HCT116 (cell line): ENCODE measurements around the gene ADGRD1. TPM values are rescaled to one million over a fixed set of nuclear protein-coding genes. Genes with fewer than 3 reads are reported as not detected.
"Not testable (repeated sequence)": the region's sequence is repeated elsewhere in the genome, so short reads cannot be mapped to it uniquely, and the experiment has no call there.

Experiments
- ATAC-seq: fragments of 200-7000 bp; cut with Tn5 transposase; 2 replicates; pipeline ENCODE4 v1.9.1; 2020; ENCODE audit warnings: mild to moderate bottlenecking, moderate library complexity
- BruUV-seq: library from RNA; stranded (reverse); fragments of 400-500 nt; replicated peaks from 2 replicates; lab custom pipeline; 2021; lab: Mats Ljungman, UMichigan
- CTCF ChIA-PET: fragments of 300-600 bp; sonication (Branson Sonifier 250); formaldehyde crosslinking; loops from one replicate; lab custom pipeline; 2021; ENCODE audit warnings: antibody characterized with exemption; lab: Charles Lee
- POLR2A ChIA-PET: fragments of 300-600, 350-600 bp; sonication (Branson Sonifier 250); formaldehyde crosslinking; loops from one replicate; lab custom pipeline; 2021; ENCODE audit warnings: antibody characterized with exemption; lab: Charles Lee
- RAD21 ChIA-PET, 2 experiments: fragments of 300-600 bp; sonication (Branson Sonifier 250); formaldehyde crosslinking; loops; one replicate each; lab custom pipeline; 2023; ENCODE audit warnings: low total read pairs in 2 of 2; ENCODE audit not compliant: uncharacterized antibody in 2 of 2, unreplicated experiment in 2 of 2, low non-redundant PET in 1 of 2; lab: Charles Lee
- DNase-seq: peaks from one replicate; pipeline ENCODE4 v3.0.0-alpha.2; 2010; ENCODE audit warnings: low read depth, low spot score
- H2AFZ ChIP-seq: fragments of 200-600 bp; shearing (Covaris generic), sonication (generic); 2 replicates; pipeline ENCODE4 v1.6.1; 2017; ENCODE audit warnings: low read depth, mixed run types, mixed read lengths, antibody characterized with exemption, low read length; ENCODE audit not compliant: poor library complexity, severe bottlenecking
- H3K27ac ChIP-seq: 2 replicates; pipeline ENCODE4 v1.5.1; 2012; ENCODE audit warnings: low read depth, low read length
- H3K27me3 ChIP-seq: fragments of 200-600 bp; sonication (generic); 2 replicates; pipeline ENCODE4 v1.6.1; 2016; ENCODE audit warnings: mixed run types, low read length, mixed read lengths; ENCODE audit not compliant: insufficient read depth
- H3K36me3 ChIP-seq, 2 experiments: fragments of 200-500 bp in 1 of 2; fragments of 200-600 bp in 1 of 2; sonication (Bioruptor generic) in 1 of 2; sonication (generic) in 1 of 2; 2 replicates each; pipeline versions ENCODE4 v1.5.1 to v1.6.1; 2014 to 2016; ENCODE audit warnings: low read length in 2 of 2, inconsistent platforms in 1 of 2, mixed read lengths in 1 of 2, mixed run types in 1 of 2; ENCODE audit not compliant: insufficient read depth in 2 of 2, control insufficient read depth in 1 of 2
- H3K4me1 ChIP-seq, 2 experiments: fragments of 200-600 bp in 1 of 2; sonication (generic) in 1 of 2; 2 replicates each; pipeline versions ENCODE4 v1.5.1 to v1.6.1; 2012 to 2017; ENCODE audit warnings: low read length in 2 of 2, inconsistent platforms in 1 of 2, mild to moderate bottlenecking in 1 of 2, mixed read lengths in 1 of 2, mixed run types in 1 of 2, moderate library complexity in 1 of 2; ENCODE audit not compliant: insufficient read depth in 2 of 2, control insufficient read depth in 1 of 2
- H3K4me2 ChIP-seq: fragments of 200-600 bp; sonication (generic); 2 replicates; pipeline ENCODE4 v1.6.1; 2017; ENCODE audit warnings: mixed run types, low read length, mixed read lengths
- H3K4me3 ChIP-seq, 2 experiments: fragments of 200-600 bp in 1 of 2; sonication (generic) in 1 of 2; replicated peaks in 1 of 2; 2 replicates each; pipeline ENCODE4 v1.5.1; 2011 to 2016; ENCODE audit warnings: low read length in 2 of 2, control low read depth in 1 of 2, low read depth in 1 of 2, mild to moderate bottlenecking in 1 of 2, mixed read lengths in 1 of 2, mixed run types in 1 of 2
- H3K79me2 ChIP-seq: fragments of 200-600 bp; sonication (generic); 2 replicates; pipeline ENCODE4 v1.6.1; 2017; ENCODE audit warnings: mild to moderate bottlenecking, mixed run types, low read length, moderate library complexity, mixed read lengths; ENCODE audit not compliant: insufficient read depth
- H3K9ac ChIP-seq: fragments of 200-600 bp; sonication (generic); 2 replicates; pipeline ENCODE4 v1.6.1; 2016; ENCODE audit warnings: low read length, mixed read lengths
- H3K9me2 ChIP-seq: fragments of 200-600 bp; sonication (generic), shearing (Covaris generic); 2 replicates; pipeline ENCODE4 v1.6.1; 2017; ENCODE audit warnings: mixed run types, mild to moderate bottlenecking, moderate library complexity; ENCODE audit not compliant: insufficient read depth
- H3K9me3 ChIP-seq, 2 experiments: fragments of 200-500 bp in 1 of 2; fragments of 200-600 bp in 1 of 2; sonication (Bioruptor generic) in 1 of 2; sonication (generic) in 1 of 2; 2 replicates each; pipeline ENCODE4 v1.6.1; 2014 to 2017; ENCODE audit warnings: low read length in 2 of 2, mixed read lengths in 2 of 2, inconsistent platforms in 1 of 2, low read depth in 1 of 2, mild to moderate bottlenecking in 1 of 2, mixed run types in 1 of 2, moderate library complexity in 1 of 2; ENCODE audit not compliant: control insufficient read depth in 1 of 2, insufficient read depth in 1 of 2
- H4K20me1 ChIP-seq: fragments of 200-600 bp; sonication (generic), shearing (Covaris generic); 2 replicates; pipeline ENCODE4 v1.6.1; 2017; ENCODE audit warnings: mixed run types, mild to moderate bottlenecking, moderate library complexity; ENCODE audit not compliant: insufficient read depth
- RAD21 ChIP-seq: IDR thresholded peaks from 2 replicates; pipeline ENCODE4 v1.6.1; 2012; ENCODE audit warnings: low read depth, mild to moderate bottlenecking
- intact Hi-C: fragments of 100-400 bp; cut with micrococcal nuclease; formaldehyde crosslinking; loops from 2 replicates; pipeline ENCODE4 v1.10.0; 2022
- total RNA-seq: library from RNA; stranded (reverse); gene quantifications from one replicate; pipeline ENCODE4 v1.2.1, GENCODE V29; 2021; ENCODE audit not compliant: unreplicated experiment
- TF ChIP-seq, protein P1 (sequence below), 3 experiments: fragments of 200-600 bp in 1 of 3; sonication (generic) in 1 of 3; IDR thresholded peaks in 2 of 3; conservative IDR thresholded peaks in 1 of 3; 2 replicates each; pipeline ENCODE4 v1.5.1; 2012 to 2017; ENCODE audit warnings: low read depth in 2 of 3, low read length in 2 of 3, antibody characterized with exemption in 1 of 3, borderline replicate concordance in 1 of 3, control low read depth in 1 of 3, mild to moderate bottlenecking in 1 of 3, mixed read lengths in 1 of 3, mixed run types in 1 of 3, moderate library complexity in 1 of 3; ENCODE audit not compliant: insufficient read depth in 1 of 3

The ADGRD1 gene
- total RNA-seq, 1 experiment from 2014 or later = 0.44 TPM

DNA sequence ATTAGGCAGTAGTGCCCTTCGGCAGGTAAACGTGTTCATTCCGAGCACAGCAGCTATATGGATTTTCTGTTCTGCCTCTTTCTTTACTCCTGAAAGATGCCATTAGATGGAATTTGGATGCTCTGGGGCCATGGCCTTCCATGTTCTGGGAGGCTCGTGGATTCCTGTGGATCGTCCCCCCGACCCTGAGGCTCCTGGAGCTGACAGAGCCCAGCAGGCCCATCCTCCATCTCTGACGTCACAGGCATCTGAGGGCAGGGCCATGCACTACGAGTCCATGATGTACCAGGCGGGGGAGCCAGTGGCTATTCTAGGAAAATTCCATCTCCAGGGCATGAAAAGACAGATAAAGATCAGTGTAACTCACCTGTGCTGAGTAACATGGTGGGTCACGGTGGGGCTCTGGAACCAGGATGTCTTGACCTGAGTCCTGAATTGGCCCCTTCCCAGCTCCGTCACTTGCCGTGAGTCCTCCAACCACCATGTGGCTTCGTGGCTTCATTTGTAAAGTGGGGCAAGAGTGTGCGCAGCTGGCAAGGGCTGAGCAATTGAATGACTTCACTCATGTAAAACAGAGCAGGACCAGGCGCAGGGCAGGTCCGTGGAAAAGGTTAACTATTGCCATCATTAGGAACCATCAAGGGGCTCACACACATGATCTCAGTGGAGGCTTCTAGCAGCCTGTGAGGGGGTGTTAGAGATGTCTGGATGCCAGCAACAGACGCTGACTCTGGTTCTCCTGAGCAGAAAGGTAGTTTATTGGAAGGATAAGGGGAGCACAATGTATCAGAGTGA, 115.4 kb downstream of the ADGRD1 start:
- H3K27me3 ChIP-seq, H4K20me1 ChIP-seq, H3K9me2 ChIP-seq, H2AFZ ChIP-seq, intact Hi-C loops, BruUV-seq, H3K4me3 ChIP-seq, H3K4me1 ChIP-seq, RAD21 ChIA-PET, H3K4me2 ChIP-seq, H3K36me3 ChIP-seq, H3K9ac ChIP-seq, POLR2A ChIA-PET, CTCF ChIA-PET, H3K27ac ChIP-seq, H3K9me3 ChIP-seq, H3K79me2 ChIP-seq: not testable (repeated sequence)
- peak; percentile 90 for ATAC-seq
- peak; percentile 32 for TF ChIP-seq RAD21
- TF ChIP-seq, protein P1, sequence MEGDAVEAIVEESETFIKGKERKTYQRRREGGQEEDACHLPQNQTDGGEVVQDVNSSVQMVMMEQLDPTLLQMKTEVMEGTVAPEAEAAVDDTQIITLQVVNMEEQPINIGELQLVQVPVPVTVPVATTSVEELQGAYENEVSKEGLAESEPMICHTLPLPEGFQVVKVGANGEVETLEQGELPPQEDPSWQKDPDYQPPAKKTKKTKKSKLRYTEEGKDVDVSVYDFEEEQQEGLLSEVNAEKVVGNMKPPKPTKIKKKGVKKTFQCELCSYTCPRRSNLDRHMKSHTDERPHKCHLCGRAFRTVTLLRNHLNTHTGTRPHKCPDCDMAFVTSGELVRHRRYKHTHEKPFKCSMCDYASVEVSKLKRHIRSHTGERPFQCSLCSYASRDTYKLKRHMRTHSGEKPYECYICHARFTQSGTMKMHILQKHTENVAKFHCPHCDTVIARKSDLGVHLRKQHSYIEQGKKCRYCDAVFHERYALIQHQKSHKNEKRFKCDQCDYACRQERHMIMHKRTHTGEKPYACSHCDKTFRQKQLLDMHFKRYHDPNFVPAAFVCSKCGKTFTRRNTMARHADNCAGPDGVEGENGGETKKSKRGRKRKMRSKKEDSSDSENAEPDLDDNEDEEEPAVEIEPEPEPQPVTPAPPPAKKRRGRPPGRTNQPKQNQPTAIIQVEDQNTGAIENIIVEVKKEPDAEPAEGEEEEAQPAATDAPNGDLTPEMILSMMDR (IDR thresholded peaks at IDR 0.05 in 2 of 3, conservative IDR thresholded peaks at IDR 0.05 in 1 of 3; ENCODE audit: borderline replicate concordance in 1 of 3, insufficient read depth in 1 of 3, low read depth in 2 of 3, low read length in 2 of 3) = peak in 2 of 3 experiments; percentile 27 to 28; a peak in 2 of 6 replicates
- peak; percentile 51 for DNase-seq

GRCh38 chr12:131070136-131070535, 116.4 kb downstream of the ADGRD1 start:
- RAD21 ChIA-PET, H2AFZ ChIP-seq, BruUV-seq, POLR2A ChIA-PET, H3K36me3 ChIP-seq, CTCF ChIA-PET, H3K4me1 ChIP-seq, DNase-seq, H3K79me2 ChIP-seq, H3K4me2 ChIP-seq, intact Hi-C loops, H3K27me3 ChIP-seq, ATAC-seq, H3K9me3 ChIP-seq, H4K20me1 ChIP-seq, H3K4me3 ChIP-seq, H3K9ac ChIP-seq, H3K9me2 ChIP-seq, H3K27ac ChIP-seq: not testable (repeated sequence)

DNA sequence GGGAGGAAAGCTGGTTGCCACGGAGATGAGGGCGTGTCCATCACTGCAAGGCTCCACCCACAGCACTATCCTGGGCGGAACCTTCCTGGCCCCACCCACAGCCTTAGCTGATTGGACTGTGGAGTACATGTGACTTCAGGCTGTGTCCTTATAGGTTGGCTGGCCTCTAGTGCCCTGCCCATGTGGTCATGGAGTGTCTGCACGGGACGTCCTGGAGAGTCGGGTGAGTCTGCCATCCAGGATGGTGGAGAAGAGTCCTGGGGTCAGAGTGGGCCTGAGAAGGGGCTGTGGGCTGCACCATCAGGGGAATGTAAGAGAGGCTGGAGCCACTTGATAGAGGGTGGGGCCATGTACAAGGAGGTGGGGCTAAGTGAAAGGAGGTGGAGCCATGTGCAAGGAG, 117.0 kb downstream of the ADGRD1 start:
- CTCF ChIA-PET, H3K27me3 ChIP-seq, intact Hi-C loops, H3K4me2 ChIP-seq, H4K20me1 ChIP-seq, H3K9ac ChIP-seq, H3K79me2 ChIP-seq, H3K9me2 ChIP-seq, H3K4me3 ChIP-seq, H3K9me3 ChIP-seq, RAD21 ChIA-PET, POLR2A ChIA-PET, BruUV-seq, H3K27ac ChIP-seq, DNase-seq, H3K4me1 ChIP-seq, H3K36me3 ChIP-seq, H2AFZ ChIP-seq: not testable (repeated sequence)
- ATAC-seq = peak; percentile 57
